Thyroid gland (tissue), 4 donors: ENCODE measurements around the gene AKAP10.

Experiments
- CTCF ChIP-seq, 6 experiments: fragments of 200-600 bp in 3 of 6; fragments of 450-650 bp in 3 of 6; sonication (generic) in 3 of 6; IDR thresholded peaks; one replicate each; pipeline ENCODE4 v1.5.1; 2016 to 2019; ENCODE audit warnings: antibody characterized with exemption in 6 of 6, mild to moderate bottlenecking in 2 of 6, inconsistent platforms in 1 of 6, moderate library complexity in 1 of 6
- POLR2A ChIP-seq, 2 donors: fragments of 450-650 bp; IDR thresholded peaks; one replicate each; pipeline ENCODE4 v1.6.1; 2017; ENCODE audit warnings: antibody characterized with exemption in 2 of 2, mild to moderate bottlenecking in 2 of 2, moderate library complexity in 1 of 2

GRCh38 chr17:19933628-19934027 lies 44.0 kb downstream of the AKAP10 start:
- TF ChIP-seq CTCF (IDR thresholded peaks at IDR 0.05) (no peak), POLR2A (IDR thresholded peaks at IDR 0.05) (no peak)
